Sigmoid colon (tissue), 7 donors: ENCODE data around the gene TSTD2. TPM values are rescaled to one million over a fixed set of nuclear protein-coding genes. Genes with fewer than 3 reads are reported as not detected.
A peak's percentile ranks its signal among the peaks of the same experiment; 100 is the strongest.

Experiments
- DNase-seq: peaks from one replicate; pipeline ENCODE4 v3.0.0-alpha.2; 2019
- H3K27ac ChIP-seq, 4 donors: fragments of 200-600 bp; sonication (generic); one replicate each; pipeline ENCODE4 v1.5.1; 2016 to 2019; ENCODE audit warnings: mild to moderate bottlenecking in 1 of 4
- H3K27me3 ChIP-seq, 3 donors: fragments of 200-600 bp; sonication (generic); one replicate each; pipeline ENCODE4 v1.5.1; 2019; ENCODE audit warnings: mild to moderate bottlenecking in 1 of 3
- H3K36me3 ChIP-seq, 4 donors: fragments of 200-600 bp; sonication (generic); one replicate each; pipeline ENCODE4 v1.5.1; 2016 to 2019
- H3K4me1 ChIP-seq, 4 donors: fragments of 200-600 bp; sonication (generic); one replicate each; pipeline ENCODE4 v1.5.1; 2017 to 2019
- H3K4me3 ChIP-seq, 4 donors: fragments of 200-600 bp; sonication (generic); one replicate each; pipeline ENCODE4 v1.5.1; 2017 to 2019; ENCODE audit warnings: mild to moderate bottlenecking in 2 of 4, moderate library complexity in 1 of 4
- H3K9me3 ChIP-seq, 4 donors: fragments of 200-600 bp in 3 of 4; sonication (generic) in 3 of 4; one replicate each; pipeline versions ENCODE4 v1.5.1 to v1.6.1; 2013 to 2019
- CTCF ChIP-seq, 4 experiments: fragments of 450-650 bp in 3 of 4; fragments of 200-600 bp in 1 of 4; IDR thresholded peaks; one replicate each; pipeline ENCODE4 v1.5.1; 2016 to 2019; ENCODE audit warnings: antibody characterized with exemption in 4 of 4, mild to moderate bottlenecking in 3 of 4, moderate library complexity in 2 of 4
- EP300 ChIP-seq, 4 donors: sonication (generic); formaldehyde crosslinking; IDR thresholded peaks; one replicate each; pipeline ENCODE4 v1.6.1; 2017; ENCODE audit warnings: antibody characterized with exemption in 4 of 4
- POLR2A ChIP-seq, 2 donors: fragments of 450-650 bp; IDR thresholded peaks; one replicate each; pipeline ENCODE4 v1.6.1; 2016; ENCODE audit warnings: antibody characterized with exemption in 2 of 2, mild to moderate bottlenecking in 2 of 2, moderate library complexity in 2 of 2
- POLR2AphosphoS5 ChIP-seq, 4 donors: sonication (generic); formaldehyde crosslinking; IDR thresholded peaks; one replicate each; pipeline ENCODE4 v1.6.1; 2017; ENCODE audit warnings: antibody characterized with exemption in 4 of 4
- WGBS, 2 donors: extraction: QIAGEN DNeasy Blood & Tissue Kit; methylation state at CpG; one replicate each; pipeline ENCODE4 v1.1.7; 2013; 5-methylcytosine and 5-hydroxymethylcytosine counted together
- intact Hi-C: fragments of 100-400 bp; cut with DNase I; formaldehyde crosslinking; loops from one replicate; pipeline ENCODE4 v1.15.1; 2023
- polyA plus RNA-seq, 3 donors: library from polyadenylated mRNA; stranded (reverse); fragments of 200-250 nt; gene quantifications; one replicate each; pipeline ENCODE4 v1.2.3, GENCODE V29; 2013
- total RNA-seq, 4 donors: library from RNA; depleted of rRNA; stranded (reverse); fragments of >200 nt; gene quantifications; one replicate each; pipeline ENCODE4 v1.1.0, GENCODE V29; 2016
- donor health status: healthy with polysubstance abuse.
- donor health status: Bipolar disorder and iron deficiency.
- donor health status: healthy.

The TSTD2 gene
- total and polyA plus RNA-seq, 7 donors, result 8.4 to 31.2 (median 15.5) TPM

- intact Hi-C loops, result no loop called here
- H3K9me3 ChIP-seq, result no peaks in the 10 kb centered on the region
- no peak overlapping the region for H3K27ac ChIP-seq
- 79 to 90% methylated on average over 1 of the region's 1 CpG for WGBS, 2 donors
- H3K4me1 ChIP-seq, result peaks cover 0 to 11% (median 4%) of the 10 kb centered on the region in 4 donors
- no peak overlapping the region for H3K4me3 ChIP-seq
- DNase-seq, result no peak
- H3K27me3 ChIP-seq, result no peaks in the 10 kb centered on the region
- peaks cover 0 to 39% (median 2%) of the 10 kb centered on the region in 4 donors for H3K36me3 ChIP-seq
- TF ChIP-seq POLR2A (IDR thresholded peaks at IDR 0.05) (no peak), CTCF (IDR thresholded peaks at IDR 0.05) (no peak), EP300 (IDR thresholded peaks at IDR 0.05) (no peak), POLR2AphosphoS5 (IDR thresholded peaks at IDR 0.05) (no peak)
Measured at GRCh38 chr9:97617939-97618416, 15.2 kb downstream of the TSTD2 start.

GRCh38 chr9:97615439-97616072, 17.6 kb downstream of the TSTD2 start:
- peak; percentile 81 for DNase-seq
- H3K36me3 ChIP-seq, result peaks cover 0 to 52% (median 9%) of the 10 kb centered on the region in 4 donors
- H3K4me3 ChIP-seq, result no peak overlapping the region
- intact Hi-C loops, result loop anchor here (1.0 to 2.0 kb wide), 3 partner anchors 17 to 205 kb away; no protein-coding TSS in a partner anchor
- H3K4me1 ChIP-seq, result peaks cover 0 to 11% (median 4%) of the 10 kb centered on the region in 4 donors
- no peaks in the 10 kb centered on the region for H3K9me3 ChIP-seq
- peak overlapping the region in 1 of 4 donors; percentile 13 for H3K27ac ChIP-seq
- H3K27me3 ChIP-seq, result no peaks in the 10 kb centered on the region
- TF ChIP-seq POLR2A (IDR thresholded peaks at IDR 0.05), result no peak
- TF ChIP-seq POLR2AphosphoS5 (IDR thresholded peaks at IDR 0.05), result peak in 2 of 4 donors; percentile 56 to 63
- peak; percentile 69 to 84 (median 78) for TF ChIP-seq CTCF (IDR thresholded peaks at IDR 0.05)
- TF ChIP-seq EP300 (IDR thresholded peaks at IDR 0.05), result no peak

GRCh38 chr9:97604901-97605645, 28.1 kb downstream of the TSTD2 start:
- Histone ChIP-seq H3K36me3 (peaks cover 32 to 75% (median 40%) of the 10 kb centered on the region in 4 donors), H3K4me3 (no peak overlapping the region), H3K27me3 (no peaks in the 10 kb centered on the region), H3K4me1 (no peaks in the 10 kb centered on the region), H3K9me3 (no peaks in the 10 kb centered on the region), H3K27ac (peak overlapping the region in 1 of 4 donors; percentile 33)
- DNase-seq, result no peak
- 95 to 96% methylated on average over 17 of the region's 17 CpGs for WGBS, 2 donors
- TF ChIP-seq POLR2AphosphoS5 (IDR thresholded peaks at IDR 0.05) (no peak), CTCF (IDR thresholded peaks at IDR 0.05) (no peak), POLR2A (IDR thresholded peaks at IDR 0.05) (no peak), EP300 (IDR thresholded peaks at IDR 0.05) (no peak)
- intact Hi-C loops, result no loop called here

GRCh38 chr9:97602430-97602829, 30.7 kb downstream of the TSTD2 start:
- Histone ChIP-seq H3K9me3 (no peaks in the 10 kb centered on the region), H3K36me3 (peaks cover 34 to 80% (median 43%) of the 10 kb centered on the region in 4 donors), H3K27ac (peak overlapping the region in 3 of 4 donors; percentile 1 to 11 (median 7)), H3K27me3 (no peaks in the 10 kb centered on the region), H3K4me1 (peaks cover 0 to 16% (median 6%) of the 10 kb centered on the region in 4 donors), H3K4me3 (no peak overlapping the region)
- intact Hi-C loops, result no loop called here
- 91 to 92% methylated on average over 10 of the region's 10 CpGs for WGBS, 2 donors
- DNase-seq, result no peak
- no peak for TF ChIP-seq CTCF (IDR thresholded peaks at IDR 0.05)
- TF ChIP-seq POLR2A (IDR thresholded peaks at IDR 0.05), result no peak
- TF ChIP-seq EP300 (IDR thresholded peaks at IDR 0.05), result no peak
- no peak for TF ChIP-seq POLR2AphosphoS5 (IDR thresholded peaks at IDR 0.05)
